ENCODE measurements around the gene TNK2.
"Not testable (repeated sequence)": the region's sequence is repeated elsewhere in the genome, so short reads cannot be mapped to it uniquely, and the experiment has no call there.

Gene TNK2

DNA sequence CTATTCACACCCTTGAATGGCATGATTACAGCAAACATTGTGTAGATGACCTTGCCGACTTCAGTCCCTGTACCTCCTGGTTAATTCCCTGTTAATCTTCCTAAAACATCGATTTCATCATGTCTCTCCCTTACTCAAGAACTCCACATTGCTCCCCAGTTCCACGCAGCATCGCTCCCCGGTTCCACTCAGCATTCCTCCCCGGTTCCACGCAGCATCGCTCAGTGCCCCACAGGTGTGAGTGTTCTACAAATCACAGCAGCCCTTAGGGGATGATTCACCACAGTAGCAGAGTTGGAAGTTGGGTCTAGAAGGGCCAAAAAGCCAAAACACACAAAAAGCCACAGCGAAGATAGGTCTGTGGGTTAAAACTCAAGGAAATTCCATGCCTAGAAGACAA, 8.6 kb upstream of the TNK2 start:
- DNase-seq (ENCODE audit: low read depth): no peak

DNA sequence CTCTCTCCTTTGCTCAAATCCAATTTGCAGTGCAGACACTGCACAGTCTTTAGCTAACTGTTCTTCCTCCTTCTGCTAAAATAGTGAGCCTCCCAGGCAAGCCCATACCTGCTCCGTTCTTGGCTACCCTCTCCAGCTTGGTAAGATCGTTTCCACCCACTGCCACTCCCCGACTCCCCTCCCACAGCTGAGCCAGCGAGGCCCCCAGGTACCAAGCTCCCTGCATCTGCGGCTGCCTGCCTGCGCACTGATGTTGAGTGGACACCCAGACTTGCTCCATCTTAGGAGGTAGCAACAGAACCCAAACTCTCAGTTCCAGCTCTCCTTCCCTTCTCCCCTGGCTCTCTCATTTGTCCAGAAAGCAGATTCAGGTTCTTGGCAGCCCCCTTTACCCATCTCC, 7.9 kb upstream of the TNK2 start:
- DNase-seq (ENCODE audit: low read depth): no peak

DNA sequence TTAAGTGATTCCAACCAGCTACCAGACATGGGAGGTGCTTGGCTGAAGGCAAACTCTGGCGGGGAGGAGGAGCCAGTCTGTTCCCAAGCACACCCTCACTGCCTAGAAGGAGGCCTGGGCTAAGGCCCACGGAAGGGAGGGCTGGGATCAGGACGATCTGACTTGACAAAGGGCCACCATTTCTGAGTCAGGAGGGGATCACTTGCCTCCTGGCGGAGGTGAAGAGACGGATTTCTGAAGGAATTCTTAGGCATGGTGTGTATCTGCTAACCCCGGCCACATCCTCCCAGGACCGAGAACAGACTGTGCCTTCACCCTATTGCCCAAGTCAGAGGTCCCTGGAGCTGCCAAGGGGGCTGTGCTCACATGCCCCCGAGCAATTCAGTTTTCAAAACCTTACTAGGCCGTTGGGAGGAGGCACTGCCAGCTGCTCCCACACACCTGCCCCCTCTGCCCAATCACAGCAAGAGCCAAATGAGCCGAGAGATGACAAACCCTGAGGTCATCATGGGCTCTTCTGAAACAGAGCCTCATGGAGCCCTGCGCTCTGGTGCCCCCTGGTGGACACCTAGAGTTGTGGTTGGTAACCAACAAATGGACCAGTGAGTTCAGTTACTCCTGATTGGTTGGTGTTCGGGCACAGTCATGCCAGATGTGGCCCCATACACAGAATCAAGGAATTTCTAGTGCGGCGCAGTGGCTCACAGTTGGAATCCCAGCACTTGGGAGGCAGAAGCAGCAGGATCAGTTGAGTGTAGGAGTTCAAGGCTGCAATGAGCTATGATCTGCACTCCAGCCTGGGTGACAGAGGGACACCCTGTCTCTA, 6.5 kb upstream of the TNK2 start:
- DNase-seq (ENCODE audit: low read depth): peak; percentile 86

DNA sequence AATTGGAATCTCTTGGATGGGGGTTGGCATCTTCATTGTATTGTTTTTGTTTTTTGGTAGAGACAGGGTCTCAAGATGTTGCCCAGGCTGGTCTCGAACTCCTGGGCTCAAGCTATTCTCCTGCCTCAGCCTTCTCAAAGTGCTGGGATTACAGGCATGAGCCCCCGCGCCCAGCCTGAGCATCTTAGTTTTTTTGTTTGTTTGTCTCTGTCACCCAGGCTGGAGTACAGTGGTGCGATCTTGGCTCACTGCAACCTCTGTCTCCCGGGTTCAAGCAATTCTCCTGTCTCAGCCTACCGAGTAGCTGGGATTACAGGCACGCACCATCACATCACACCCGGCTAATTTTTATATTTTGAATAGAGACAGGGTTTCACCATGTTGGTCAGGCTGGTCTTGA, 5.8 kb upstream of the TNK2 start:
- DNase-seq (ENCODE audit: low read depth): not testable (repeated sequence)

DNA sequence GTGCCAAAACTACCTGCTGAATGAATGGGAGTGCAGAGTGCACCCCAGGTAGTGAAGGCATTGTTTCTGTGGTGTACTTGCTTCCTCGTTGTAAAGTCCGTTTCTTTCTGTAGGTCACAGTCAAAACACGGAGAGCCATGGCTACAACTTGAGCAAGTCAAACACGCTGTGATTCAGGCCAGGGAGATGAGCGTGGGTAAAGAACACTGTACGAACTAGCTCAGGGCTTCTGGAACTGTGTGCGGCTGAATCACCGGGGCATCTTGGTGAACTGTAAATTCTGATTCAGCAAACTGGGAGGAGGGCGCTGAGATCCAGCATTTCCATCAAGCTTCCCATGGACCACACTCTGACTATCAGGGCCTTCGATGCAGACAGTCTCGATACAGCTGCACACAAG, 5.0 kb upstream of the TNK2 start:
- DNase-seq (ENCODE audit: low read depth): no peak

DNA sequence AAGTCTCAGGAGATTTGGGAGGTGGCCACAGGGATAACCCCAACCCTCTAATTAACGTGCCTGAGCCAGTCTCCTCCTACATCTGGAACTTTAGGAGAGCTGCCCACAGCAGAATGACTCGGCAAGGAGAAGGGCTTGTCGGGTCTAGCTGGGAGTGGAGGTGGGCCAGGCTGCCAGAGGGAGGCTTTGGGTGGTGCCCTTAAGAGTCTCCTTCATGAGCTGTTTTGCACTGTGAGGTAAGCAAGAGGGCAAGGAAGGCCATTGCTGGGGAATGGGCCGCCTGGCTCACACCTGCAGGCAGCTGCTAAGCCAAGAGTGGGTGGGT, 3.6 kb upstream of the TNK2 start:
- DNase-seq (ENCODE audit: low read depth): no peak

DNA sequence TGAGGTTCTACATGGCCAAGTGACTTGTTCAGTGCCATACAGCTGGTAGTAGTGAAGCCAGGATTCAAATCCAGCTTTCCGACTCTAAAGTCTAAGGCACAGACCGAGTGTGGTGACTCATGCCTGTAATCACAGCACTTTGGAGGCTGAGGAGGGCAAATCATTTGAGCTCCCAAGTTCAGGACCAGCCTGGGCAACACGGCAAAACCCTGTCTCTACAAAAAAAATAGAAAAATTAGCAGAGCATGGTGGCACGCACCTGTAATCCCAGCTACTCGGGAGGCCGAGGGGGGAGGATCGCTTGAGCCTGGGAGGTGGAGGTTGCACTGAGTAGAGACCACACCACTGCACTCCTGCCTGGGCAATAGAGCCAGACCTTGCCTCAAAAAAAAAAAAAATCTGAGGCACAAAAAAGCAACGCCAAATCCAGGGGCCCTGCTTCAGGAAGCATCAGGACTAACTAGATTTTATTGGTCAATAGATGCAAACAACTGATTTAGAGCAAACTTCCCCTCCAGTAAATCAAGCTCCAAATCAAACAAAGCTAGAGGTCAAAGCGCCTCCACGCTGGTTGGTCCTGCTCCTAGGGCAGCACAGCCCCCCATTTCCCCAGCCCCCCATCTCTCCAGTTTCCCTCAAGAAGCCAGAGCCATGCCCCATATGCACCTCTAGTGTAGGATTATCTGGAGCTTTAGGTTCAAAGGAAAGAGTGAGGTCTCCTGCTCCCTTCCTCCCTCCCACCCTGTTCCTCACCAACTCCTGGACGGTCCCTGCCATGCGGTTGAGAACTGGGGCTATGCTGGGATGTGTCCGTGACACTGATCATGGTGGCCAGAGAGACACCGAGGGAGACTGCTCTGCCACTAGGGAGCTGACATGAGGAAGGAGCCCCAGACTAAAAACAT, 2.9 kb upstream of the TNK2 start:
- no peak for DNase-seq (ENCODE audit: low read depth)

DNA sequence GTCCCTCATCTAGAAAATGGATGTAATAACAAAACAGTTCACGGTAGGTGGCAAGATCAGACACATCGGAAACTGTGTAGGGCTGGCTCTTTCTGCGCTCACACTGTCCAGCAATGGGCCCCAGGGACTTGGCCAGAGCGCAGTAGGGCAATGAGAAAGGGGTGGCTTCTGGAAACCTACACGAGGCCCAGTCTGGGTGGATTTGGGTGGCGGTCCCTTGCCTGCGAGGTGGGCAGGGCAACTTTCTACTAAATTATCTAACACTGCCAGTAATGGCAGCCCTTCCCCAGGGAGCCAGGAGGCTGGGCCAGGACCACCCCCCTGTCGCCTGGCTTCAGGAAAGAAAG, 2.1 kb upstream of the TNK2 start:
- no peak for DNase-seq (ENCODE audit: low read depth)

DNA sequence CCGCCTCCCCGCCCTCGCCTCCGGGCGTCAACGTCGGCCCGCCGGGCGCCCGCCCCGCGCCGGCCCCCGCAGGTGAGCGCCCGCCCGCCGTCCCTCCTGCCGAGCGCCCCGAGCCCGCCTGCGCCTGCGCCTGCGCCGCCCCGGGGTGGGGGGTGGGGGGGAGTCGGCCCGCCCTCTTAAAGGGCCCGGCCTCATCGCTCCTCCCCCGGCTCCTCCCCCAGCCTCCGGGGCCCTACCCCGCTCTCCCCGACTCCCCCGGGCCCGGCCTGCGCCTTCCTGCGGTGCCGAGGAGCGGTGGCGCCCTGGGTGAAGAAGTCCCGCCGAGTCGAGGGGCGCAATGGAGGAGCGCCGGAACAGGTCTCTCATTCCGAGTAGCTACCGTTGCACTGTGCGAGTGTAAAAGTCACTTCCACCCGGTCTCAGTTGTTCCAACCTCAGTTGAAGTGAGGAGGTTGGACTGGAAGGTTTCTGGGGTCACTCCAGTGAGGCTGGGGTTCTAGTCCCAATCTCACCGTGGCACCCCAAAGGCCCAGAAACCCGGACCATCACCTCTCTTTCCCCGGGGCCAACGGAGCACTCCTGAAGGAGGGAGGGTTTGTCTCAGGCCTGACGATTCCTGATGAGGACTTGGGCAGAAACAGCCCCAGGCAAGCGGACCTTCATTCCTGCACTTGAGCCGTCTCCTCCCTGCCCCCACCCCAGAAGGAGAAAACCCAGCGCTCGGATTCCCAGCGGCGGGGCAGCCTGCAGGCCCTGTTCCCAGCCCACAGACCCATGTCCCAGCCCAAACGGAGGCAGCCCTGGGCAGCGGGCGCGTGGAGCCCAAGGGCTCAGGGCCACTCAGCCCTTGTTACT, 1.5 kb upstream of the TNK2 start:
- DNase-seq (ENCODE audit: low read depth): peak; percentile 90

DNA sequence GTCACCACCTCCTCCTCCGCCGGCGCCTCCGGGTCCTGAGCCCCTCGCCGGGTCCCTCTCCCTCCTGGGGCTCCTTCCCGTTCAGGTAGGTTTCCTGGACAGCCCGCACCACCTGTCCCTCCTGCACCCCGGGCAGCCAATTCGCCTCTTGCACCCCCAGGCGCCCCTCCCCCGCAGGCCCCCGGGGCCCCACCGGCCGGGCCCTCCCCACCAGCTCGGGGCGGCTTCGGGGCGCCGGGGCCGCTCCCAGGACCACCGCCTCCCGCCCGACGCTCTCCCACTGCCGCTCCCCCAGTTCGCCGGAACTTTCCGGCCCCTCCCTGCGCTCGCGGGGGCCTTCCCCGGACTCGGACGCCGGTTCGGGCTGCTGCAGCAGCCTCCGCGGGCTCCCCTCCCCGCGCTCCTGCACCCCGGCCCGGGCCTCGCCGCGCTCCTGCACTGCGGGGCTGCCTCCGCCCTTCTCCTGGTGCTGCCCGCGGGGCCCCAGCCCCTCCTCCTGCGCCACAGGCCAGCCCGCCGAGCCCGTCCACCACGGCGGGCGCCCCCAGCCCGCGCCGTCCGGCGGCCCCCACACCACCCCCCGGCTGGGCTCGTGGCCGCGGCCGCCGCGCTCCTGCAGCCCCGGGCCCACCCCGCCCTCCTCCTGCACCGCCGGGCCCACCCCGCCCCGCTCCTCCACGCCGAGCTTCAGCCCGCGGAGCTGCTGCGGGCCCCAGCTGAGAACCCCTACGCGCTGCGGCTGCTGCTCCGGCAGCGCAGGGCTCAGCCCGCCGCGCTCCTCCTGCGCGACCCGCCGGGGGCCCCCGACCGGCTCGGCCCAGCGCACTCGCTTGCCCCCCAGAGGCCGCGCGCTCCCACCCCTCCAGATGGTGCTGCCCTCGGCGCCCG, 587 bp upstream of the TNK2 start:
- peak; percentile 17 for DNase-seq (ENCODE audit: low read depth)

DNA sequence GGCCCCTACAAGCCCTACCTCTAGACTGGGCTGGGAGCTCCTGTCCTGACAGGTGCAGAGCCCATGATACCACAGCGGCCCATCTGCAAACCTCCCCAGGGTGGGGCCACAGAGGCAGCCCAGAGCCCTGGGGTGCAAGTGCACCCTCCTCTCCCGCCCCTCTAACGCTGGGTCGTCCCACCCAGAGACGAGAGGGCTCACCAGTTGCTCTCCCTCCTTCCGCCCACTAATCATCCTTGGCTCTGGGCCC, 742 bp downstream of the TNK2 start:
- DNase-seq (ENCODE audit: low read depth): no peak

DNA sequence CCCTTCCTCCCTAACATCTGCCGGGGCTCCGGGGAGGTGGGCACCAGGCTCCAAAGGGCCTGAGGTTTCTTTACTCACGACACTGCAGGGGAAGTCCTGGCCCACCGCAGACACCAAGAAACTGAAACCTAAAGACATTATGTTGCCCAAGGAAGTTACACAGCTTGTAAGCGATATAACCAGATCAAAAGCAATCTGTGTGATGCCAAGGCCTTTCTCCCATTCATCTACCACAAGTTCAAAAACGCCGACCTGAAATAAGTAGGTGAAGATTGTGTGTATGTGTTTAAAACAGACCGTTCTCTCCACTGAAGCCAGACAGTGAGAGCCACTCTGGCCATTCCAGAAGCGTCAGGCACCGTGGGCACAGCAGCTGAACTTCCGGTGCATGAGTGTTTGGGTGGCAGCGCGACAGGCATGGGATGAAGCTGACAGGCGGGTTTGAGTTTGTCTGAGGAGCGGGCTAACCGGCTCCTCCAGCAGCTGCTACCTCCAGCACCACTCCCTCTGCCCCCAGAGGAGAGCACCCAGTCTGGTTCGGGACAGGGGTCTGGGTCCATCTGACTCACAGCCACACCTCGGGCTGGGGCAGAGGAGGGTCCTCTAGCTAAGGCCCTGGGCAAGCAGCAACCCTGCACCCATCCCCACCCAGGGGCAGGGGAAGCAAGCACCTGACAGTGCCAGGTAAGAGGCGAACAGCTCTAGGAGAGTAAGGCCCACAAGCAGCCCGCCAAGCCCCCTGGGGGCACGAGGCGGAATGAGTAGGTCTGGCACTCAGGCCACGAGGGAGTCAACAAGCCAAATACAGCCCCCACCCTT, 1.3 kb downstream of the TNK2 start:
- peak; percentile 49 for DNase-seq (ENCODE audit: low read depth)

DNA sequence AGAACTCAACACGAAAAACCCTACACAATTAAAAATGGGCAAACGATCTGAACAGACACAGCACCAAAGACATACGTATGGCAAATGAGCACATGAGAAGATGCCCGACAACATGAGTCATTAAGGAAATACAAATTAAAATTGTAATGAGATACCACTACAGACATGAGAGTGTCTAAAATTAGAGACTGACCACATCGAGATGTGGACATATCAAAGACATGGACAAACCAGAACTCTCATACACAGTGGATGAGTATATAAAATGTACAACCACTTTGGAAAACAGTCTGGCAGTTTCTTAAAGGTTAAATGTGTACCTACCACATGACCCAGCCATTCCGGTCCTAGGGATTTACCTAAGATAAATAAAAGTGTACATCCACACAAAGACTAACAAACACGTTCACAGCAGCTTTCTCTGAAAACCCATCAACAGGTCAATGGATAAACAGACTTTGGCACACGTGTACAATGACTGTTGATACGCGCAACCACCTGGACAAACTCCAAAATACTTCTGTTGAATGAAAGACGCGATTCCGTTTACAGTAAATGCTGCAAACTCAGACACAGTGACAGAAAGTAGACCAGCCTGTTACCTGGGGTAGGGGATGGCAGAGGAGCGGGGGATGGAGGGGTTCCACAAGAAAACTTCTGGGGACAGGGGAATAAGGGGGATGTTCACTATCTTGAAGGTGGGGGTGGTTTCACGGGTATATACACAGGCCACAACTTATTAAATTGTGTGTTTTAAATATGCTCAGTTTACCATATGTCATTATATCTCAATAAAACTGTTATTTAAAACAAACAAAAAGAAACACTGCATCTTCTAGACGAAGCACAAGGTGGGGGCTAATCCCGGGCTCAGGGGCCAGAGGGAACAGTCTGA, 2.1 kb downstream of the TNK2 start:
- DNase-seq (ENCODE audit: low read depth): no peak

DNA sequence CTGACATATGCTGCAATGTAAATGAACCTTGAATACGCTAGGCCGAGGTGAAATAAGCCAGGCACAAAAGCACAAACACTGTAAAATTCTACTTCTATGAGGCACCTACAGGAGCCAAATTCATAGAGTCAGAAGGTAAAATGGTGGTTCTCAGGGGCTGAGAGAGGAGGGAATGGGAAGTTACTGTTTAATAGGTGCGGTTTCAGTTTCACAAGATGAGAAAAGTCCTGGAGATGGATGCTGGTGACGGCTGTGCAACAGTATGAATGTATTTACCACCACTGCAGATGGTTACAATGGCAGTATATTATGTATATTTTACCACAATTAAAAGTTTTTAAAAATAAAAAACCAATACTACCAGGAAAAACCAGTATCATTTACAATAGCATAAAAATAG, 4.0 kb downstream of the TNK2 start:
- DNase-seq (ENCODE audit: low read depth): no peak

DNA sequence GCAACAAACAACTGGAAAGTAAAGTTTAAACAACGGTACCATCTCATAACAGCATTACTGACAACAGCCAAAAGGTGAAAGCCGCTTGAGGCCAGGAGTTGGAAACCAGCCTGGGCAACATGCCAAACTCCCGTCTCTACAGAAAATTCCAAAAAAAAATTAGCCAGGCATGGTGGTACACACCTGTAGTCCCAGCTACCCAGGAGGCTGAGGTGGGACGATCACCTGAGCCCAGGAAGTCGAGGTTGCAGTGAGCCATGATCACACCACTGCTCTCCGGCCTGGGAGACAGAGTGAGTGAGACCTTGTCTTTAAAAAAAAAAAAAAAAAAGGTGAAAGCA, 4.4 kb downstream of the TNK2 start:
- no peak for DNase-seq (ENCODE audit: low read depth)

DNA sequence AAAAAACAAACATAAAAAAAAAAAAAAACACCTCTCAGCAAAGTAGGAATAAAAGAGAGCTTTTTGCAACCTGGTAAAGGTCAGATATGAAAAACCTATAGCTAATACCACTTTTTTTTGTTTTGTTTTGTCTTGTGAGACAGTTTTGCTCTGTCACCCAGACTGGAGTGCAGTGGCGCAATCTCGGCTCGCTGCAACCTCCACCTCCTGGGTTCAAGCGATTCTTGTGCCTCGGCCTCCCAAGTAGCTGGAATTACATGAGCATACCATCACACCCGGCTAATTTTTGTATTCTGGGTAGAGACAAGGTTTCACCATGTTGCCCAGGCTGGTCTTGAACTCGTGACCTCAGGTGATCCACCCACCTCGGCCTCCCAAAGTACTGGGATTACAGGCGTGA, 5.7 kb downstream of the TNK2 start:
- DNase-seq (ENCODE audit: low read depth): not testable (repeated sequence)

DNA sequence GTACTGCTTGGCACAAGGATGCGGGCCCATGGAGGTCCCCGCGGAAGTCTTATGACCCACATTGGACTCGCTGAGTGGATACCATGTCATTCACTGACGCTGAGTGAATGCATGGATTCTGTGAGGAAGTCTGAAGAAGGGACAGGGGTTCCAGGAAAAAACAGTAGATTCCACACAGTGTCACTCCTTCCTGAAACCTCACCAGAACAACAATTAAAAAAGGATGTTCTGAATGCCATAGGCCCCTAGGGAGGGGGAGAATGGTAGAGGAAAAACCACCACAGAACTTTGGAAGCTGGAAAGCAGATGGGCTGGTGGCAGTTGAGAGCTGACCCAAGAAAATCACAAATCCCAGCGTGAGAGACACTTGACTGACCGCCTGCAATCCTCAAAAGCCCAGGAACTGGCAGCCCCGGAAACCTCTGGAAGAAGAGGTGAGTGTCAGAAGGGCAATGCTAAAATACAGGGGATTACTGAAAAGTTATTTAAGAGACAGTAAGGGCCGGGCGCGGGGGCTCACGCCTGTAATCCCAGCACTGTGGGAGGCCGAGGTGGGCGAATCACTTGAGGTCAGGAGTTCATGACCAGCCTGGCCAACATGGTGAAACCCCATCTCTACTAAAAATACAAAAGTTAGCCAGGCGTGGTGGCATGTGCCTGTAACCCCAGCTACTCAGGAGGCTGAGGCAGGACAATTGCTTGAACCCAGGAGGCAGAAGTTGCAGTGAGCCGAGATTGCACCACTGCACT, 6.3 kb downstream of the TNK2 start:
- DNase-seq (ENCODE audit: low read depth): not testable (repeated sequence)

DNA sequence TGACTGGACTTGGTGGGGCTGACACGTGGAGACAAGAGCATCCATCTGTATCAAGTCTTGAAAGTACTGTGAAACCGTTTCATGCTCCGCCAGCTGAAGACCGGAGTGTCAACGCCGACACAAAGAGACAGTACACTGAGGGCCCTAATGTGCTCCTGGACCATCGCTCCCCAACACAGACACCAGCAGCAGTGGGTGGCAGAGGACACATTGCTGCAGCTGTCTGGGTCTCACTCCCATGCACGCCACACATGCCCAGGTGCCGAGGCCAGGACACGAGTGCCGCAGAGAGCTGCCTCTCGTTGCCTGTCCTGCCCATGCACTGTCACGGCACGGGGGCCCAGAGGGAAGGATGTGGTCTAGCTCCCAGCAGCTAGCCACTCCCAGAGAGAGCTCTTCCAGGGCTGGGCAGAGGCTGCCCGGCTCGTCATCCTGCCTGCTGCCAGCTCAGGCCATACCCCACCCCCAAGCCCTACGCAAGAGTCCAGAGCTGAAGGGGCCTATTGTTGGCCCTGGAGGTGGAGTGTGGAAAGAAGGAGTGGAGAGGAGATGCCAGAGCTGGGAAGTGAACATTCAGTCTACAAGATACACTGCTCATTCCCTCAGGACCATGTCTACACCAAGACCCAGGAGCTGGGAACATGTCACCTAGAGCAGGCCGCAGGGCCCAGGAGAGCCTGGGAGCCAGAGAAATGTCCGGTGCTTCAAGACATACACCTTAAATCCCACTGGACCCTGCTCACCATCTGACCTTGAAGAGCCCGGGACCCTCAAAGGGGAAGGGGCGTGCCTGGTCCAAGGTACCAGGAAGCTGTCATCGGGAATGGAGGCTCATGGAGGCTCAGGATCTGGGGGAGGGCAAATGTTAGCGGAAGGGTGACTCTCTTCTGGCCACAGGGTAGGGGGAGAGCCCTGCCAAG, 7.7 kb downstream of the TNK2 start:
- peak; percentile 31 for DNase-seq (ENCODE audit: low read depth)

Measured in activated T-helper 1 cell treated with Interleukin-2 at 50 U/mL for 16 hours (primary cell).